ENCODE results near the gene ZYX.

- TF ChIP-seq MXI1 (conservative IDR thresholded peaks at IDR 0.05; ENCODE audit: poor library complexity, severe bottlenecking) (no peak), REST (IDR thresholded peaks at IDR 0.05; ENCODE audit: borderline replicate concordance) (no peak)
These were observed 12.8 kb upstream of the ZYX start for GRCh38 chr7:143368387-143368786.
